Tibial artery (tissue), 4 donors: ENCODE measurements around the gene SCGB3A1.

ENCODE experiments used
- DNase-seq, 2 donors: peaks; one replicate each; pipeline ENCODE4 v3.0.0-alpha.2; 2019
- H3K27ac ChIP-seq, 2 donors: fragments of 200-600 bp; sonication (generic) in 1 of 2; 1 replicate in 1 of 2; 2 replicates in 1 of 2; pipeline ENCODE4 v1.5.1; 2018 to 2019; ENCODE audit warnings: mild to moderate bottlenecking in 1 of 2
- H3K27me3 ChIP-seq, 2 donors: fragments of 200-600 bp; sonication (generic) in 1 of 2; one replicate each; pipeline versions ENCODE4 v1.5.1 to v1.6.0; 2016 to 2019
- H3K36me3 ChIP-seq, 3 donors: fragments of 200-600 bp; sonication (generic) in 2 of 3; one replicate each; pipeline ENCODE4 v1.5.1; 2016 to 2019; ENCODE audit warnings: mild to moderate bottlenecking in 2 of 3
- H3K4me1 ChIP-seq, 4 donors: fragments of 200-600 bp; sonication (generic) in 2 of 4; 1 replicate in 3 of 4; 2 replicates in 1 of 4; pipeline ENCODE4 v1.5.1; 2016 to 2019
- H3K4me3 ChIP-seq, 2 donors: fragments of 200-600 bp; sonication (generic) in 1 of 2; 1 replicate in 1 of 2; 2 replicates in 1 of 2; pipeline ENCODE4 v1.5.1; 2018 to 2019; ENCODE audit warnings: mild to moderate bottlenecking in 2 of 2
- H3K9me3 ChIP-seq, 3 donors: fragments of 200-600 bp; sonication (generic) in 1 of 3; one replicate each; pipeline ENCODE4 v1.5.1; 2016 to 2019
- intact Hi-C: fragments of 100-400 bp; cut with DNase I; formaldehyde crosslinking; loops from one replicate; pipeline ENCODE4 v1.15.0; 2023; ENCODE audit warnings: low total_unique reads
- TF ChIP-seq, protein P1 (sequence below), 2 experiments: fragments of 200-600 bp in 1 of 2; fragments of 450-650 bp in 1 of 2; IDR thresholded peaks; one replicate each; pipeline ENCODE4 v1.5.1; 2017 to 2019; ENCODE audit warnings: antibody characterized with exemption in 2 of 2, mild to moderate bottlenecking in 1 of 2, moderate library complexity in 1 of 2

The SCGB3A1 gene

DNA sequence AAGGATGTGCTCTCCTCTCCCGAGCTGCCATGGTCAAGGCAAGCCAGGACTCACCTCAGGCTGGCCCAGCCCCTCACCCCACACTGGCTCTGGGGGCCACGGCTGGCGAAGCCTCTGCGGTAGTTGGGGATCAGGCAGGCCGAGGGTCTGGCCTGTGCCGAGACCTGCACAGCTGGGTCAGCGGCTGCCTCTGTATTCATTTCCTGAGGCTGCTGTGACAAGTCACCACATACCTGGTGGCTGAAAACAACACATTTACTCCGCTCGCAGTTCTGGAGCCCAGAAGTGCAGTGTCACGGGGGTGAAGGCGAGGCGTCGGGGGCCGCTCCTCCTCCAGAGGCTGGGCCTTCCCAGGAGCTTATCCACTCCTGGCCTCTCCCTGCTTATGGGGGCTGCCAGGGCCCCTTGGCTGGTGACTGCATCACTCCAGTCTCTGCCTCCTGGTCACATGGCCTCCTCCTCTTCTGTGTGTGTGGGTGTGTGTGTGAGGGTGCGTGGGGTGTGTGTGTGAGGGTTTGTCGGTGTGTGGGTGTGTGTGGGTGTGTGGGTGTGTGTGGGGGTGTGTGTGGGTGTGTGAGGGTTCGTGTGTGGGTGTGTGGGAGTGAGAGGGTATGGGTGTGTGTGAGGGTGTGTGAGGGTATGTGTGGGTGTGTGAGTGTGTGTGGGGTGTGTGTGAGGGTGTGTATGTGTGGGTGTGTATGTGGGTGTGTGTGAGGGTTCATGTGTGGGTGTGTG is 3.2 kb upstream of the SCGB3A1 start:
- intact Hi-C loops: no loop called here
- Histone ChIP-seq H3K27ac (no peak overlapping the region), H3K9me3 (no peaks in the 10 kb centered on the region), H3K27me3 (peaks cover 0 to 47% of the 10 kb centered on the region in 2 donors), H3K4me1 (peaks cover 0 to 20% (median 12%) of the 10 kb centered on the region in 4 donors), H3K36me3 (no peaks in the 10 kb centered on the region), H3K4me3 (no peak overlapping the region)
- TF ChIP-seq, protein P1, sequence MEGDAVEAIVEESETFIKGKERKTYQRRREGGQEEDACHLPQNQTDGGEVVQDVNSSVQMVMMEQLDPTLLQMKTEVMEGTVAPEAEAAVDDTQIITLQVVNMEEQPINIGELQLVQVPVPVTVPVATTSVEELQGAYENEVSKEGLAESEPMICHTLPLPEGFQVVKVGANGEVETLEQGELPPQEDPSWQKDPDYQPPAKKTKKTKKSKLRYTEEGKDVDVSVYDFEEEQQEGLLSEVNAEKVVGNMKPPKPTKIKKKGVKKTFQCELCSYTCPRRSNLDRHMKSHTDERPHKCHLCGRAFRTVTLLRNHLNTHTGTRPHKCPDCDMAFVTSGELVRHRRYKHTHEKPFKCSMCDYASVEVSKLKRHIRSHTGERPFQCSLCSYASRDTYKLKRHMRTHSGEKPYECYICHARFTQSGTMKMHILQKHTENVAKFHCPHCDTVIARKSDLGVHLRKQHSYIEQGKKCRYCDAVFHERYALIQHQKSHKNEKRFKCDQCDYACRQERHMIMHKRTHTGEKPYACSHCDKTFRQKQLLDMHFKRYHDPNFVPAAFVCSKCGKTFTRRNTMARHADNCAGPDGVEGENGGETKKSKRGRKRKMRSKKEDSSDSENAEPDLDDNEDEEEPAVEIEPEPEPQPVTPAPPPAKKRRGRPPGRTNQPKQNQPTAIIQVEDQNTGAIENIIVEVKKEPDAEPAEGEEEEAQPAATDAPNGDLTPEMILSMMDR (IDR thresholded peaks at IDR 0.05): no peak
- peak in 1 of 2 donors; percentile 29 for DNase-seq

DNA sequence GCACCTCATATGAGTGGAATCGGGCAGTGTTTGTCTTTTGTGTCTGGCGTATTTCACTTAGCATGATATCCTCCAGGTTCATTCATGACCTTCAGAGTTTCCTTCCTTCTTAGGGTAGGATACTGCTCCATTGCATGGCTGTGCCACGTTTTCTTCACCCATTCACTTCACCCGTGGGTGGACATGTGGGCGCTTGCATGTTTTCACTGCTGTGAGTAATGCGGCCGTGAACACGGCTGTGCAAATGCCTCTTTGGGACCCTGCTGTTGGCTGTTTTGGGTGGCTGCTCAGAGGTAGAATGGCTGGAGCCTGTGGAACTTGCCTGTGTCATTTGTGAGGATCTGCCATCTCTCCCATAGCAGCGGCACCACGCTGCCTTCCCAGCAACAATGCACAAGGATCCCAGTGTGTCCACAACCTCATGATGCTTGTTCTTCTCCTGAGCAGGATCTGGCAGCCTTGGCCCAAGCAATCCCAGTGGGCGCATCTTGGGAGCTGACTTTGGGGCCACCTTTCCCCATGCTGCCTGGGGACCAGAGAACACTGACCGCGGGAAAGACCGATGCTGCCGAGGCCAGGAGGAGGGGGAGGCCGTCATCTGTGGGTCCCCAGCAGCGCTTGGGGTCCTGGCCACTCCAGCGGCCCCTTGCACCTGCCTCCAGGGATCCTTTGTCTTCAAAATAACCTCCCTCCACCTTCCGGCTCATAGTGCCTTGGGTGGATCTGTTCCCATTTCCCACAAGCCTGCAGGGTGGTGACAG is 2.3 kb upstream of the SCGB3A1 start:
- DNase-seq: peak in 1 of 2 donors; percentile 35
- H3K4me1 ChIP-seq: peaks cover 0 to 20% (median 12%) of the 10 kb centered on the region in 4 donors
- TF ChIP-seq, protein P1 (IDR thresholded peaks at IDR 0.05): no peak
- H3K27ac ChIP-seq: no peak overlapping the region
- H3K36me3 ChIP-seq: no peaks in the 10 kb centered on the region
- peaks cover 0 to 50% of the 10 kb centered on the region in 2 donors for H3K27me3 ChIP-seq
- intact Hi-C loops: no loop called here
- no peaks in the 10 kb centered on the region for H3K9me3 ChIP-seq
- H3K4me3 ChIP-seq: no peak overlapping the region

DNA sequence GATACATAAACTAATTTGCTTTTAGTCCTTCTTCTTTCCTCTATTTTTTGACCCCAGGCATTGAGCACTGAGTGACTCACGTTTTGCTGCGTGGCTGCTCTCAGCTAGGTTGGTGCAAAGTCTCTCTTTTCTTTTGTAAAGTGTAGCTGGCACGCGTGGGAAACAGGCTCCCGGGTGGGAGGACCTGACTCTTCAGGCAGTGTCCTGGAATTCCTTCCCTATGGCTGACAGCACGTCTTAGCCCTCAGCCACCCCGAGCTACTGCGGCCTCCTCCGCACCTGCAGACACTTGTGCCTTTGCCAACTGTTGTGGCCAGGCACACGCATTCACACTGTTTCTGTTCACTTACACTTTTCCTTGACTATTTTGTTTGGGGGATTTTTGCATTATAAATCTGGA is 877 bp upstream of the SCGB3A1 start:
- Histone ChIP-seq H3K4me1 (peaks cover 0 to 20% (median 12%) of the 10 kb centered on the region in 4 donors), H3K27me3 (peaks cover 0 to 48% of the 10 kb centered on the region in 2 donors), H3K36me3 (no peaks in the 10 kb centered on the region), H3K9me3 (no peaks in the 10 kb centered on the region), H3K27ac (no peak overlapping the region), H3K4me3 (no peak overlapping the region)
- DNase-seq: no peak
- intact Hi-C loops: no loop called here
- TF ChIP-seq, protein P1 (IDR thresholded peaks at IDR 0.05): no peak

DNA sequence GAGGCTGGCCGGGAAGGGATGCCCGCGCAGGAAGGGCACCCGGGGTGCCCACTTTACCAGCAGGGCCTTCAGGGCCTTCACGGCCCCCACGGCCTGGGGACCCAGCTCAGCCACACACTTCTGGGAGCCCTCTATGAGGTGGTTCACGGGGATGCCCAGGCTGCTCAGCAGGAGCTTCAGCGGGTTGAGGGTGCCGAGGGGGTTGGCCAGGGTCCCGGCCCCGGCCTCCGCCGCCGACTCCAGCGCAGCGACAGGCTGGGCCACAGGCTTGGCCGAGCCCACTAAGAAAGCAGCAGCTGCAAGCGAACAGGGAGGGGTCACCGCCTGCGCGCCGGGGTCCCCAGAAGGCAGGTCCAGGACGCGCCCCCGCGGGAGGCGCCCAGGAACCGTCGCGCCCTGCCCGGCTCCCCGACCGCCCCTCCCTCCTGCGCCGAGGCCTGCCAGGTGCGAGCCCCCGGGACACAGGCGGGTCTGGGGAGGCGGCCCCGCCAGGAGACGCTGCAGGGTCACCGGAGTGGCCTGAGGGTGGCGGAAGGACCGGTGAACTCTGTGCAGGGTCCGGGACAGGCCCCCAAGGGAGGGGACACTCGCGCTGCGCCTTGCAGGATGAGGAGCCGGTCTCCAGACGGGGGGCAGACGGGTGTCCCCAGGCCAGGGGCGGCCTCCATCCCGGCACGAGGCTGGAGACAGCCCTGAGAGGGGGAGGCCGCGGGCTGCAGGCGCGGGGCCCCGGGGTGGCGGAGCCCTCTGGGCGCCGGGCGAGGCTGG is 572 bp downstream of the SCGB3A1 start:
- peaks cover 0 to 48% of the 10 kb centered on the region in 2 donors for H3K27me3 ChIP-seq
- H3K9me3 ChIP-seq: peaks cover 0 to 3% (median 0%) of the 10 kb centered on the region in 3 donors
- TF ChIP-seq, protein P1 (IDR thresholded peaks at IDR 0.05): no peak
- no peak for DNase-seq
- peaks cover 0 to 20% (median 12%) of the 10 kb centered on the region in 4 donors for H3K4me1 ChIP-seq
- intact Hi-C loops: no loop called here
- H3K36me3 ChIP-seq: no peaks in the 10 kb centered on the region
- H3K4me3 ChIP-seq: peak overlapping the region in 1 of 2 donors; percentile 20
- H3K27ac ChIP-seq: no peak overlapping the region

DNA sequence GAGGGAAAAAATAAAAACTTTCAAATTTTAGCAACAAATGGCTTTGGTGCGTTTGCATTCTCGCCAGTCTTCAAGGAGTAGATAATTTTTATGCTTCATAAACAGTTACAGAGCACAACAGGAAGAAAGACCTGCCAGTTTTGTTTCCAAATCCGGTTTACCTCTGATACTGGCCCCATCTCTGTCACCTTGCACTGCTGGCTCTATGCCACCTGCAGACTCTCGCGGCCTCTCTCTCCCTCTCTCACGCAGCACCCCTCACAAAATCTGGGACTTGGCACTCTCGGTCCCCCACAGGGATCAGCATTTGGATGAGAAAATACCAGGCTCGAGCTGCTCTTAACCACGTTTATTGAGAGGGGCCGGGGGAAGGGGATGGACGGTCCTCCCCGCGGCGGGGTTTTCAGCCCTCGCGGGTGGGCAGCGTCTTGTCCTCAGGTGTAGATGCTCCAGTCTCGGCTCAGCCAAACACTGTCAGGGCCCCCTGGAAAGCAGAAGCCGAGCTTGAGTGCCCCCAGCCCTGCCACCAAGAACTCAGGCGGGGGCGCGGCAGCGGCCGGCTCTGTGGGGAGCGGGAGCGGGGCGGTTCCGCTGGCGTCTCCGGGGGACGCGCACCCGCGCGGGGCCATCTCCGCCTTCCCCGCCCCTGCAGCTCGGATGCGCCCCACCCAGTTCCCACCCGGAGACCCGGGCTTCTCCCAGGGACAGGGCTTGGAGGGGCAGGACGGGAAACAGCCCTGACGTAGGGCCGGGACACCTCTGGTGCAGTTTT is 1.3 kb downstream of the SCGB3A1 start:
- DNase-seq: no peak
- no peak overlapping the region for H3K4me3 ChIP-seq
- TF ChIP-seq, protein P1 (IDR thresholded peaks at IDR 0.05): no peak
- H3K27ac ChIP-seq: no peak overlapping the region
- no peaks in the 10 kb centered on the region for H3K36me3 ChIP-seq
- intact Hi-C loops: no loop called here
- H3K9me3 ChIP-seq: peaks cover 0 to 4% (median 1%) of the 10 kb centered on the region in 3 donors
- peaks cover 0 to 48% of the 10 kb centered on the region in 2 donors for H3K27me3 ChIP-seq
- H3K4me1 ChIP-seq: peaks cover 0 to 20% (median 12%) of the 10 kb centered on the region in 4 donors
